NB4 (cell line): ENCODE measurements around the gene MAEL.

Experiments
- CTCF ChIP-seq: IDR thresholded peaks from one replicate; pipeline ENCODE4 v1.5.1; 2012; ENCODE audit warnings: low read depth, low read length
- MYC ChIP-seq: IDR thresholded peaks from 2 replicates; pipeline ENCODE4 v1.6.1; 2011; ENCODE audit warnings: low read depth, low read length
- POLR2A ChIP-seq: IDR thresholded peaks from 2 replicates; pipeline ENCODE4 v1.6.1; 2011; ENCODE audit warnings: mild to moderate bottlenecking; ENCODE audit not compliant: insufficient read length; ENCODE audit errors: extremely low read depth
- TF ChIP-seq, protein P1 (sequence below): IDR thresholded peaks from 2 replicates; pipeline ENCODE4 v1.6.1; 2011; ENCODE audit warnings: low read depth, low read length

DNA sequence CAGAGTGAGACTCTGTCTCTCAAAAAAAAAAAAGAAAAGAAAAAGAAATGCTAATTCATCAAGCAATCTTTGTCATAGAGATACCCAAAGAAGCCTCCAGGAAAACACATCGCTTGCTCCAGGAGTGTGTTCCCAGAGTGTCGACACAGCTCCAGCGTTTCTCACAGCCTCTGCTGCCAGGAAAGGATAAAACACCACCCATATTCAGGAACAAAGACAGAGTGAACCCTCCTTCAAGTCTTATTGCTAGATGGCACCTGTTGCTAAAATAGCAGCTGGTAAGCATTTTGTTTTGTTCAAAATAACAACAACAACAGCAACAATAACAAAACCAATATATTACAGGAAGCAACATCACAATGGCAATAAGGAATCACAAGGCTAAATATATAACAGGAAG lies 16.9 kb upstream of the MAEL start:
- TF ChIP-seq CTCF (no peak), MYC (no peak), POLR2A (no peak)
- TF ChIP-seq, protein P1, sequence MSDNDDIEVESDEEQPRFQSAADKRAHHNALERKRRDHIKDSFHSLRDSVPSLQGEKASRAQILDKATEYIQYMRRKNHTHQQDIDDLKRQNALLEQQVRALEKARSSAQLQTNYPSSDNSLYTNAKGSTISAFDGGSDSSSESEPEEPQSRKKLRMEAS = no peak
